NCI-H460 (cell line): ENCODE data around the gene PPM1L. TPM values are rescaled to one million over a fixed set of nuclear protein-coding genes. Genes with fewer than 3 reads are reported as not detected.
"Not testable (repeated sequence)": the region's sequence is repeated elsewhere in the genome, so short reads cannot be mapped to it uniquely, and the experiment has no call there.

Source experiments
- DNase-seq: peaks from one replicate; pipeline ENCODE4 v3.0.0-alpha.2; 2016; ENCODE audit warnings: low read depth; ENCODE audit errors: extremely low read depth
- total RNA-seq: library from RNA; depleted of rRNA; stranded (reverse); fragments of >200 nt; shearing (Covaris generic); gene quantifications from 2 replicates; pipeline ENCODE4 v1.2.3, GENCODE V29; 2014

PPM1L gene
- total RNA-seq, 1 experiment from 2014 or later = 0.79 TPM

DNA sequence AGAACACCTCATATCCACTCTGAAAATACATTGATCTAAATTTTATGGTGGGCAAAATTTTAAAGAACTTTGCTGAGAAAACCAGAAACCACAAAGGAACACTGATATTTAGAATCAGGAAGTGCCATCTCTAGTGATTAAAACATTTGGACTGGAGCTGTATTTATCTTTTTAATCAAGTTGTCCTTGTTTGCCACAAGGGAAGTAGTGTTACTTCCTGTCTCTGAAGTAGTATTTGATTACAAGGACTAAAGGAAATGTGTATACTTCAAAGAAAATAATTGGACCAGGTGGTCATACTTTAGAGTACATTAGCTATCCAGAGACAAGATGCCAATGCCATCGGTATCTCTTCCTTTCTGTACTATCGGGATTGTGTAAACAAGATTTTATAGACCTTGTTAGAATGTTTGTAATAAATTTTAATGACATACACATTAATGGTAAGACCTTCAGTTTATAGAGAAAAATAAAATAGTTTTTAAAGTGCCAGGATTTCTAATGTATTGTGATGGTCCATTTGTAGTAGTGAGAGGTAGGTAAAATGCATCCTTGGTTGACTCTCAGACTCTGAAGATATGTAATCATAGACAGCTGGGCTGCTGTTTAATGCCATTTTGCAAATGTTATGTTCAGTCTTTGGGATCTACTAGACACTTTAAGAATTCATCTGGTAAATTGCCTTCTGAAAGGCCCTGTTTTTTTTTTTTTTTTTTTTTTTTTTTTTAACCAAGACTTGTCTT is 217.2 kb downstream of the PPM1L start:
- DNase-seq = no peak

DNA sequence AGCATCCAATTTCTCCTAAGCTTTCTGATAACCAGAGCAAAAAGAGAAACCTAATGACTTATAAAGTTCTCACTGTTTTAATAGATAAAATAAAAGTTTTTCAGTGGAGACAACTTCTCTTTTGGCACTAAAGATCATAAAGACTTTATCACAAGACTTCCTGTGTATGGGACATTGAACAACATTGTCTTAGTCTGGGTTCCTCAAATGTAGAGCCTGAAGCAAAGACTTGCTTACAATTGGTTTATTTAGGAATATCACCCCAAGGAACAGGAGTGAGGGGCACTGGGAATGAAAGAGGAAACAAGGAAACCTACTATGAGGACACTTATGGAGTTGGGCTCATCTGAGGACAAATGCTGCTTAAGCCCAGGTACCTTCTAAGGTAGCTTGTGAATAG is 221.7 kb downstream of the PPM1L start:
- DNase-seq = no peak

DNA sequence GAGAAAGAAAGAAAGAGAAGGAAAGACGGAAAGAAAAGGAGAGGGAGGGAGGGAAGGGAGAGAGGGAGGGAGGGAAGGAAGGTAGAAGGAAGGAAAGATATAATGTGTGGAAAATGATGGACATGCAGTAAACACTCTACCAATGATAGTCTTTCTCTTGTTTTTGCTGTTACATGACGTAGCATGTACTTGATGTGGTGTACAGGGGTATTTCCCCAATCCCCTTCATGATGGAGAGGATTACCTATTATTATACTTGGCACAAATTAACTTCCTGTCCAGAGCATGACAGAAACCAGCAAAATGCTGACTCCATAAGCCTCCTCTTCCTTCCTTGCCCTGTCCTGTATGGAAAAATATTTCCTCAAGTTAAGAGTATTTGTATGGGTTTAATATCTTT is 224.7 kb downstream of the PPM1L start:
- no peak for DNase-seq

DNA sequence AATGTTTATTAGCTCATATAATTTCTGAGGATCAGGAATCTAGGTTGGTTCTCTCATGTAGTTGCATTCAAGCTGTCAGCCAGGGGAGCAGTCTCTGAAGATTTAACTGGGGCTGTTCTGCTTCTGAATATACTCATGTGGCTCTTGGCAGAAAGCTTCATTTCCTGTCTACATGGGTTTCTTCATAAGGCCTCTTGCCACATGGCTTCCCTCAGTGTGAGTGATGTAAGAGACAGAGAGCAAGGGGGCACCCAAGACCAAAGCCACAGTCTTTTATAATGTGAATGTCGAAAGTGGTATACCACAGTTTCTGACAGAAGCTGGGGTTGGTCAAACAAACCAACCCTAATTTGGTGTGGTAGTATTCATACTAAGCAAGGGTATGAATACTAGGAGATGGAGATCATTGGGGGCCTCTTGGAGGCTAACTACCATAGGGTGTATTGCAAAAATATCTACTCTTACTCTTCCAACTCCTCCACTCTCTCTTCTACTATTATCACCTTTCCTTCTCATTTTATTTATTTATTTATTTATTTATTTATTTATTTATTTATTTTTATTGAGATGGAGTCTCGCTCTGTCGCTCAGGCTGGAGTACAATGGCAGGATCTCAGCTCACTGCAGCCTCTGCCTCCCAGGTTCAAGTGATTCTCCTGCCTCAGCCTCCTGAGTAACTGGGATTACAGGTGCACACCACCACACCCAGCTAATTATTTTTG is 225.3 kb downstream of the PPM1L start:
- no peak for DNase-seq

DNA sequence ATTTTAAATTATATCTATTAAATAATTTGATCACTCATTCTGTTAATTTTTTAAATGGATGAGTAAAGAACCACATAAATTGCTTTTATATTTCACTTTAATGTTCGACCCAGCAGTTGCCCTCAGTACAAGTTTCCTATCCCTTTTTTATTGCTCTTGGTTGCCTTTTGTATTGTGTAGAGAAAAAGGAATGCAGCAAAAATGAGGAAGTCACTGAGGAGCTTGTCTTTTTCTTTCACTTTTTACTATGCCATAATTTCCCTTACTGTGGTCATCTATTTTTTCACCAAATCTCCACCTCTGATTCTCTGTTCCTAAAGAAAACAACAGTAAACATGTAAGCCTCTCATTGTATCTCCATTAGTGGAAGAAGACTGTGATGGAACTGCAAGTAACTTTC is 226.5 kb downstream of the PPM1L start:
- no peak for DNase-seq

DNA sequence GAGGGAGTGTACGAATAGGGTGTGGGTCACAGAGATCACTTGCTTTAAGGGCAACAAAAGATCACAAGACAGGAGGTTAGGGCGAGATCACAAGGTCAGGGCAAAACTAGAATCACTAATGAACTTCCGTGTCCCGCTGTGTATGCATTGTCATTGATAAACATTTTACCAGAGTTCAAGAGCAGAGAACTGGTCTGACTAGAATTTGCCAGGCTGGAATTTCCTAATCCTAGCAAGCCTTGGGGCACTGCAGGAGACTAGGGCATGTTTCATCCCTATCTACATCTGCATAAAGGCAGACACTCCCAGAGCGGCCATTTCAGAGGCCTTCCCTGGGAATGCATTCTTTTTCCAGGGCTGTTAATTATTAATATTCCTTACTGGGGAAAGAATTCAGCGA is 227.9 kb downstream of the PPM1L start:
- not testable (repeated sequence) for DNase-seq

DNA sequence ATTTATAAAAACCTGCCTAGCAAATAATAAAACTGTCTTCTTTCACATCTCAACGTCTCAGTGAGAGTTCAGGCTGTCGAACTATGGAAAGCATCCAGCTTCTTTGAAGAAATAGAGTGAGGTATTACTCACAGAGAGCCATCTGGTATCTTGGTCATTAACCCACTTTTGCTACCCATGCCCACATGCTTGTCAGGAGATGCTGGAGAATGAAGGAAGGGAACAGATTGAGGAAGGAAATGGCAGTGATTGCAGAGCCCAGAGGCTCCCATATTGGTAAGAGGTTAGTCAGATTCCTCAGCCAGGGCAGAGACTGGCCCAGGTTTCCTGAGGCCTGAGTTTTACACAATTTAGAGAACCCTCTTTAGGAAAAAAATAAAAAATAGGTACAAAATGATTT is 230.0 kb downstream of the PPM1L start:
- no peak for DNase-seq

DNA sequence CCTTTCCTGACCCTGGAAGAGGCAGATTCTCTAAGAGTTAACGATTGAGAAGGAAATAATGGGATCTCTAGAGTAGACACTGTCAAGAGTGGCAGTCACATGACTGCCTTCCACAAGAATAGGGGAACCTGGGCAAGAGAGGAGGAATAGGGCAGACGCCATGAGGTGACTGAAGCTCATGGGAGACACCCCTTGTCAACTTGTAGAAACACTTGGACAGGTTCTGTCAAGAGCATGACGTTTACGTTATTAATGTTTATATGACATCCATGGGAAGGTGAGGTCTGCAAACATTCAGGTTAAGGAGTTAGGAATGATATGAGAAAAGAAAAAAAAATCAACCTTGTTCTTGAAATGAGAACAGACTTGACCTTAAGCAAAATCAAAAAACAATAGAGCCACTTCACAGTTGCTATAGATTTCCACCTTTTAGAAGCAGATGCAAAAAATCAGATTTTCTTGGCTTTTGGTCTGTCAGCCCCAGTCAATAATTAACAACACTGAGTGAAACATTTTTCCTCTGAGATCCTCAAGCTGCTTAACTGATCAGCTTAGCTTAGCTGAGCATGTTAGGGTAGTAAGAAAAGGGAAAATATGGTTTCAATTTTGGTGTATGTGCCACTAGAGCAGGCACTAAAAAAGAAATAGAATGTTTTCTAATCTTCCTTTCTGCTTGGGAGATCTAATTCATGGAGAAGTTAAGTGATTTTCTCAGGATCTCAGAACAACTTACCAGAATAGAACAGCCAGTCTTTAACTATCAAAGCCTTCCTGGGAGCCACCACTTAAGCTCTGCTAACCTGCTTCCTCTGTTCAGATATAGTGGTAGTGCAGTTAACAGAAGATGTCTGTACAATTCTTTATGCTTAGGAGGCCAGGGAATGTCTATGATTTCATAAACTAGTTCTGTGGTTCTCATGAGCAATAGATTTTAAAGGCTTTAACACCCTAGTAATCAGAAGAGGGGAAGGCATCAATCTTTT is 232.2 kb downstream of the PPM1L start:
- DNase-seq = no peak

DNA sequence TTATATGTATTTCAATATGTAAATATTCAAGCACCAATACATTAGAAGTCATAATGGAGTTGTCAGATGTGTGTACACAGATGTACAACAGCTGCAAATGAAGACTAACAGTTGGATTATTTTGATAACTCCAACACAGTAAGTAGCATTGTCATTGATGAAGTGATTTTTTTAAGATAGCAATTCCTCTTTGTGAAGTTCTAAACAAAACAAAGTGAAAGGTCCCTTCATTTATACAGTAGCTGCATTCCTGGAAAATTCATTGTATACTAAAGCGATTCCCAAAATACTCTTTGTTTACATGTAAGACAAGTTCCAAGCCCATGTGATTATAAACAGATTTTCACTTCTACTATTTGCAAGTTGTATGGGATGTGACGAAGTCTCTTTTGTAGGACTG is 234.4 kb downstream of the PPM1L start:
- no peak for DNase-seq

DNA sequence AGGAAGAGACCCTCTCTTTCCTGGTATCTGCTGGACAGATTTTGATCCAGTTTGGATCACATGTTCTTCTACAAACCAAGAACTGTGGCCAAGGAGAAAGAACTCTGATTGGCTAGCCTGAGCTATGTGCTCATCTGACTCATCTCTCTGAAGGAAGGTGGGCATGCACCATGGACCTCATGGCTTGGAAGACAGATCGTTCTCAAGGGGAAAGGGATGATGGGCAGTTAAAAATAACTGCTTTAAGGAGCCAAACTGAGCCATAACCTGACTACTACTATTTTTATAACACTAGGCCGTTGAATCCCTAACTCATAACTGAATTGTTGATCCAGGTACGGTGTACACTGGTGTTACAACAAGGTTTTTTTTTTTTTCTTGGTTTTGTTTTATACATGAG is 236.7 kb downstream of the PPM1L start:
- no peak for DNase-seq

DNA sequence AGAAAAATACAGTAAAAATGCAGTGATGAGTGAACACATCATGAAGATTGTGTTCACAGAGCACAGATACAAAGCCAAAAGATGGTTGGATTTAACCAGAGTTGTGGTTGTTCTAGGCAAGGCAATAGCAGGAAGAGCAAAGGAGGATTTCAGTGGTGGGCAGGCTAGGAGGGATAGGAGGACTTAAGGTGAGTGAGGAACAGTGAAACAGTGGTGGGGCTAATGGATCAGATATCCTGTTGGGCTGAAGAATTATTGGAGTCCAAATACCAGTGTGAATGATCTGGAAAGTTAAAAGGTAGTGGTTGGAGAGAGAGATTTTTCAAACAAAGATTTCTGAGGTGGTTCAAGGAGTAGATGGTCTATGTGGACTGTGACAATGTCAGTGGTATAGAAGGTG is 240.8 kb downstream of the PPM1L start:
- no peak for DNase-seq

DNA sequence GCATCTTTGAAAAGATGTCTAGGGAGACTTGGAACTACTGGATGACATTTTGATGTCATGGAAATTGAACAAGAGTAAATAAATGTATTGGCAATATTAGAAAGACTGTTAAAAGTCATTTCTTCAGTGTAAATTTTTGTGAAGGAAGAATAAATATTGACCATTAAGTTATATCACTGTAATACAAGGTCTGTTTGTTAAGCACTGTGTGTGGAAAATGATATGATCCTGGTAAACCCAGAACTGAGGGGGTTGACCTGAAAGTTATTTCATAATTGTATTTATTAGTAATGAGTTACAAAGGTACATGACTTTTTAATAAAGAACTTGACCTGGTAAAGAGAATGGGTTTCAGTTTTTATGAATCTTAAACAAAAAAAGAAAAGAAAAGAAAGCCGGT is 242.6 kb downstream of the PPM1L start:
- DNase-seq = no peak

DNA sequence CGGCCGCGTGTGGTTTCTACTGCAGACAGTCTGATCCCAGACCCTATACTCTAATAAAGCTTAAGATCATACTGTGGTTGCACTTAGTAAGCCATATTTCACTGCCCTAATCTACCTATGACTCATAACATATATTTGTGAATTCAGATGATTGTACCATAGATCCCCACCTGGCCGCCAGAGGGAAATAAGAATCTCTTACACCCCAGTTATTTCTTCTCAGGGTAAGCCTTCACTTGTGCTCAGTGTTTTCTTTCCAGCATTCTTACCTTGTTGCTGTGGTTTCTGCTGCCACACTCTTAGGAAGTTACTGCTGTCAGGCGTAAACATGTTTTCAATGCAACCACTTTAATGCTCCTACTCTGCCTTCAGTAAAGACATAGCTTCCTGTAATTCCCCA is 243.2 kb downstream of the PPM1L start:
- no peak for DNase-seq

DNA sequence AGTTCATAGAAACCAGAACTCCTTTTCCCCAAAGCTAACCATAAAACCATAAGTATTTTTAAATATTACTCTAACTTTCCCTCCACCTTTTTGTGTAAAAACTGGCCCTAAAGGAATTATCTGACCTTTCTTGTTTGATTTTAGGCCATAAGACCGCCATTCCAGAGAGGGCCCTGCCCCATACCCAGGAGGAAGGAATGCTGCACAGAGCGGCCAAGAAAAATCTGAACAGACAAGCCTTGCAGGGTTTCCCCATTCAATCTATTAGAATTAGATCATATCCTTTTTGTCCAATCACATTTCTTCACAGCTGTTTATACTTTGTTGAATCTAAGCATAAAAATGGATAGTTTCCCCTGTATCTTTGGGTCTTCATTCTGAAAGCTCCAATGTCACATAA is 252.1 kb downstream of the PPM1L start:
- DNase-seq = no peak

DNA sequence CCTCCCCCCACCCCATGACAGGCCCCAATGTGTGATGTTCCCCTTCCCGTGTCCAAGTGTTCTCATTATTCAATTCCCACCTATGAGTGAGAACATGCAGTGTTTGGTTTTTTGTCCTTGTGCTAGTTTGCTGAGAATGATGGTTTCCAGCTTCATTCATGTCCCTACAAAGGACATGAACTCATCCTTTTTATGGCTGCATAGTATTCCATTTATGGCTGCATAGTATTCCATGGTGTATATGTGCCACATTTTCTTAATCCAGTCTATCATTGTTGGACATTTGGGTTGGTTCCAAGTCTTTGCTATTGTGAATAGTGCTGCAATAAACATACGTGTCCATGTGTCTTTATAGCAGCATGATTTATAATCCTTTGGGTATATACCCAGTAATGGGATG is 254.1 kb downstream of the PPM1L start:
- DNase-seq = not testable (repeated sequence)

DNA sequence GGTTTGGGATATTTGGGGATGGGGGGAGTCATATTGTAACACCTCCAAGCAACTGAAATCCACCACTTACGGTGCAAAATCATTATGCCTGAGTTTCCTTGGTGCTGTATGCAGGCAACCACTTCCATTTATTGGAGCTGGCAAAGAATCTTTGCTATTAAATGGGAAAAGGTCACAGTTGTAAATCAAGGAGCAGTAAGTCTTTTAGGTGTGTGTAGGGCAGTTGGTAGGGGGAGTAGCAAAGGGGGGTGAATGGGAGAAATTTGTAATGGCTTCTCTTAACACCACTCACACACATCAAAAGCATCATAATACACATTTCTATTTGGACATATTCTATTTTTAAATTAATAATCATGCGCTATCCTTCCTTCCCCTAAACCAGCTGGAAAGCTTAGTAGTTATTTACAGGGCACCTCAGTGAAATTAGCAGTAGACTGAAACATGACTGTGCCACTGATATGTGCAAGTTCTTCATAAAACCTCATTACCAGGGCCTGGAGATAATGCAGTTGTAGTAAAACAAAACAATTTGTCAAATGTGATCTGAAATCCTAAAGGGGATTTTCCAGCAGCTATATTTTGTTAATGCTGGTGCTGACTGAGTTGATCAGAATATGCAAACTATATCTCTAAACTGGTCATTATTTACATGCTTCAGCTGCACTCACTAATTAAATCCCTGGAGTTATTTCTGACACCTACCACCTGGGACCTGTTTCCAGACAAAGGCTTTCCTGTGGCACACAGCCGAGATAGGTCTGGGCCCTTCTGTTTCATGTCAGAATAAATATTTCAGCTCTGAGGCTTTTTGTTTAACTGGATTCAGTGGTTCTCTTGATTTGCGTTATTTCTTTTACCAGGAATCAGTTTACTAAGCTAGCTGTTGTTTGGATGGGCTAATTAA is 259.1 kb downstream of the PPM1L start:
- no peak for DNase-seq

DNA sequence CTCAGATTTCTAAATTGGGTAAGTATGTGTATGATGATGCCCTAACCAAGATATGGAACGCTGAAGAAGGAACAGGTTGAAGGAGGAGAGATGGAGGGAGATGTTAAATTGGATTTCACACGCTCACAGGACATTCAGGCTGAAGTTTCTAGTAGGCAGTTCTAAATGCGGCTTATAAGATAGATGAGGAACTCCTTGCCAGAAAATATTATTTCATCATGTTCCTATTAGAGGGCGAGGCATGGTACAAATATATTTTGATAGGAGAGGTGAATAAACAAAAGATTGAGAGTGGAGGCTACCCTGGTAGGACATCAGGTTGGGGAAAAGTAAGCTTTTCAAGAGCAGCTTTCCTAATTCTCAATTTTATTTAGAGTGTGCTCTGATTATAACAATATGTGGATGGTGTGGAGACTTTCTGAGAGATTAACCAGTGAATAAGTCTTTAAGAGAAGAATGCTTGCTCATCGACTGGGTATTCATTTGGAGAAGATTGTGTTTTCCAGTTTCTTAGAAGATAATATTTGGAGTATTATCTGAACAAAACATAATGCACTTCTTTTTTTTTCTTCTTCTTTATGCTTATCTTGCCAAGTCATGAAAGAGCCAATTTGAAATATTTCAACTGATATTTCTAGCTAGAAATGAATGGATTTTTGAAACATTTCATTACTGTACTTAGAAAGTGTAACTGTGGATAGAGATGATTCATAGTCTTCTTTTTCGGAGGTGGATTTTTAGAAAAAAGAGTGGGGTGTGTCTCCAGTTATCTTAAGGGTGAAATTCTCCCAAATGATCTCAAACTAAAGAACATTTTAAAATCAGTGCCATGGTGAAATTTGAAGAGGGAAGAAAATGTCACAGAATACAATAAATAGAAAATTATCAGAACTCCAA is 260.6 kb downstream of the PPM1L start:
- no peak for DNase-seq

DNA sequence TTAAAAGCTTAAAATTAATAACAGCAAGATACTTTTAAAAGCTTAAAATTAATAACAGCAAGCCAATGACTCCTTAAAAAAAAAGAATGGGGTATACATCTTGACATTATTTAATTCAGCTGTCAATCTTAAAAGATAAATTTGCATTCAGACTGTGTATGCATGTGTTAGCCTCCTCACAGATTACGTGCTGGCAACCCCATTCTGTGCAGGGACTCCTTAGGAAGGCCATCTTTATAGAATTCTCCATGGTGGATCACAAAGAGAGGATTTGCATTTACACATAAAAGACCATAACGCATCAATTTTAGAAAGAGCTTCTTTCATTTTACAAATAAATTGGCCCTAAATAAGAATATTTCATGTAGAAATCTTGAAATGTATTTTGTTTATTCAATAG is 261.9 kb downstream of the PPM1L start:
- DNase-seq = no peak

DNA sequence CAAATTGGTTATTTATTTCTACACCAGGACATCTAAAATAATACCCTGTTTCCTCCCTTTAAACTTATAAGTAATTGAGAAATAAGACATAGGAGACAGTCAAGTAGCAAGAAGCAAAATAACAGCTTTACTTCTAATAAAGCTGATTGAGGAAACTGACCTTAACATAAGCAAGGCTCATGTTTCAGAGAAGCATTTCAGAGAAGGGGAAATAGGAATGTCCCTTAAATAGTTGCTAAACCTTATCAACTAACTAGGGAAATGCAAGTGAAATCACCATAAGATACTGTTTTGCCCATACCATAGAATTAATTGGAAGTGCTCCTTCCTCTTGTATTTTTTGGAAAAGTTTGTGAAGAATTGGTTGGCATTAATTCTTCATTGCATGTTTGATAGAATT is 264.2 kb downstream of the PPM1L start:
- DNase-seq = no peak
